HG03025 (cell line): ENCODE results near the gene NEURL3.
A peak's percentile ranks its signal among the peaks of the same experiment; 100 is the strongest.
"Not testable (repeated sequence)": the region's sequence is repeated elsewhere in the genome, so short reads cannot be mapped to it uniquely, and the experiment has no call there.

ENCODE experiments used
- ATAC-seq: cut with Tn5 transposase; IDR thresholded peaks from one replicate; pipeline ENCODE4 v1.9.1; 2021; ENCODE audit warnings: mild to moderate bottlenecking, moderate library complexity; ENCODE audit not compliant: unreplicated experiment, low FRiP score

The NEURL3 gene

DNA sequence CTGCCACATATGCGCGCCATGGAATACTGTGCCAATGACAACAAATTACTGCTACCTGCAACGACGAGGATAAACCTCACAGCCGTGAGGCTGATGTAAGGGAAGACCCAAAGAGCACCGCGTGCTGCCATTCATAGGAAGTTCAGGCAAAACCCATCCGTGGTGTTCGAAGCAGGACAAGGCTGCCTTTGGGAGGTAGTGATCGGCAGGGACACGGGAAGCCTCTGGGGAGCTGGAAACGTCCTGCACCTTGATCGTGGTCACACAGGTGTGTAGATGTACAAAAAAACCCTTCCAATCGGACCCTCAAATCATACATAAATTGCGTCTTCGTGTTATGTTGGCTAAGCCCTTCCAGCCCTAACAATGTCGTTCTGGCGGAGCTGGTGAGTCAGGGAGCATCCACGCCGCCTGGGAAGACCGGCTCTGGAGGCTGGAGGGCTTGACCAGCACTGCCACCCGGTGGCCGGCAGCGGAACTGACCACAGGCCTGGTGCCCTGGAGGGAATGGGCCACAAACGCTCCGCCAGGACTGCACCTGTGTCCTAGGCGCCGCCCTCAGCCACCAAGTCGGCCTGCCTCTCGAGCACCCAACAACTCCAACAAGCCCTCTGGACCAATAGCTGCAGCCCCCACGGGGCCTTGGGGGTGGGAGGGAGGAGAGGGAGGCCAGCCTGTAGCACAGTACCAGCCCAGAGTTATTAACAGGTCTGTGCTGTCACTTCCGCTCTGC is 4.1 kb upstream of the NEURL3 start:
- ATAC-seq: peak; percentile 65

DNA sequence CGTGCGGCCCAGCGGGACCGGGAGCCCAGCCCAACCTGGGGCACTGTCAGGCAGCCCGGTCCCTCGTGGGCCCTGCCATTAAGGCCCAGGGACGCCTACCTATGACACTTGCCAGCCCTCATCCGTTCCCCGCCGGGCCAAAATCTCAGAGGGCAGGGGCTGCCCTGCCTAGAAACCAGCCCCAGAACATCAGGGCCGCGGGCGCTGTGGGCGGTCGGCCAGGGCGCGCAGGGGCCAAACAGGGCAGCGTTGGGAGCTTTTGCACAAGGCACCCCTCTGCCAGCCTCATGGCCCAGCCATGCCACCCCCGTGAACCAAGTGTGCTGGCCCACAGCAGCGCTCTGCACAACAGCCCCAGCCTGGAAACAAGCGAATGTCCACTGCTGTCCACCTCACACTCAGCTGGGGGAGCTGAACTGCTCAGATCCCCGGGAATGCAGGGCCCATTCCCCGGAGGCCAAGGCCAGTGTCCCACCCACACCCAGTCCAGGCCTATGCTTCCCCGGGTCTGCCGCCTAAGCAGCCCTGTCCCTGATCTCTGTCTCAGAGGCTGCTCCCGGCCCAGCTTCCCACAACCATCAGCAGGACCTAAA is 3.5 kb upstream of the NEURL3 start:
- no peak for ATAC-seq

DNA sequence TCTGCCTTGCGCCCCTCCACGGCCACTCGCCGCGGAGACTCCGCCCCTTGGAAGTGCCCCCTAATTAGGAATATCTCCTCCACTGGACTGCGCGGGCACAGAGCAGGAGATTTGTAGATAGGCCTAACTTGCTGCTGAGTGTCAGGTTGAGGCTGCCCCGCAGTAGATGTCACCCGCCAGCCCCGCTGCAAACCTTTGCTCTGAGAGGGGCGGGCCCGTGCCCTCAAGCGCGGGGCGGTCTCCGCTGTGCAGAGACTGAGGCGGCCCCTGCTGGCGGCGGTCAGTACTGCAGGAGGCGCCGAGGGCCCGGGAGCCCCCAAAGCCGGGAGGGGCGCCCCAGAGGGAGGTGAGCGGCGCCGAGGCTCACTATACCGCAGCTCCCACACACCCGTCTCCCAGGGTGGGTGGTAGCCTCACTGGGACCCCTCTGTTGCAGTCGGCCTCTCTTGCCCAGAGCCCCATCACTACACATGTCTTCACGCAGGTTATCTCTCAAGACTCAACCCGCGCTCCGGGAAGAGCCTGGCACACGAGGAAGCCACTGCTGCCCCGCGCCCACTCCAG is 2.9 kb upstream of the NEURL3 start:
- ATAC-seq: no peak

DNA sequence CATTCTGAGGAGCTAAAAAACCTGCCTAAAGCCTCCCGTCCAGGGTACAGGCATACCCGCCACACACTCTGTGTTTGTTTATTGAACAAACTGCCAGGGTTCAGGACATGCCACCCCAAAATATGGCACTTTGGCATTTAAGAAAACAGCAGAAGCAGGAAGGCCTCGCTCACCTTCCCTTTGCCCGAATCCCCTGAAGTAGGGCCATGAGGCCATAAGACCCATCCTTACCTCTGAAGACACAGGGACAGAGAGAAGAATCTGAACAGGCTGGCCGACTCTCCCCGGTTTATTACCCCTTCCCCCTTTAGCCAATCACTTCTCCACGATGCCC is 1.7 kb upstream of the NEURL3 start:
- no peak for ATAC-seq

DNA sequence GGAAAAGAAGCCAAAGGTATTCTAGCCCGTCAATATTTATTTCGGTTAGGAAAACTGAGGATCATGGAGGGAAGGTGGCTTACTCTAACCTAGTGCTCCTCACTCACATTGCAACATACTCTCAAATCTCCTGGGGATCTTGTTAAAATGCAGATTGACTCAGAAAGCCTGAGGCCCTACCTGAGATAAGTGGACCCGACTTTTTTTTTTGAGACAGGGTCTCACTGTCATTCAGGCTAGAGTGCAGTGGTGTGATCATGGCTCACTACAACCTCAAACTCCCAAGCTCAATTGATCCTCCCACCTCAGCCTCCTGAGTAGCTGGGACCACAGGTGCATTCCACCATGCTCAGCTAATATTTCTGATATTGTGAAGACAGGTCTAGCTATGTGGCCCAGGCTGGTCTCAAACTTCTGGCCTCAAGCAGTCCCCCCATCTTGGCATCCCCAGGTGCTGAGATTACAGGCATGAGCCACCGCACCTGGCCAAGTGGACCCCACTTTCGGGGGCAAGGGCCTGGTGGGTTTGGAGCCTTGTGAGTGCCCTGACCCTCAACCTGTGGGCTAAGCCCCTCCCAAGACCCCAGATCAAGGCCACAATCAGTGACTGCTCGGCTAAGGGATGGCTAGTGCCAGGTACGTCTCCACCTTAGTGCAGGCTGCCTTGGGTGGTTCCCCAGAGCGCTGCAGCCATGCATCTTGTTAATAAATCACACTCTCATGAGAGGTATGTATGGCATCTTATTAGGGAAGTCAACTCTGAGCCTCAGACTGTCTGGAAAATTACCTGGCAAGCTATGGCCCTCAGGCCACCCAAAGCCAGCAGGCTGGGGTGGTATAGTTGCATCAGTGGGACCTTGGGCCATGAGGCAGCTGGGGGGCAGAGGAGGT is 1.1 kb upstream of the NEURL3 start:
- no peak for ATAC-seq

DNA sequence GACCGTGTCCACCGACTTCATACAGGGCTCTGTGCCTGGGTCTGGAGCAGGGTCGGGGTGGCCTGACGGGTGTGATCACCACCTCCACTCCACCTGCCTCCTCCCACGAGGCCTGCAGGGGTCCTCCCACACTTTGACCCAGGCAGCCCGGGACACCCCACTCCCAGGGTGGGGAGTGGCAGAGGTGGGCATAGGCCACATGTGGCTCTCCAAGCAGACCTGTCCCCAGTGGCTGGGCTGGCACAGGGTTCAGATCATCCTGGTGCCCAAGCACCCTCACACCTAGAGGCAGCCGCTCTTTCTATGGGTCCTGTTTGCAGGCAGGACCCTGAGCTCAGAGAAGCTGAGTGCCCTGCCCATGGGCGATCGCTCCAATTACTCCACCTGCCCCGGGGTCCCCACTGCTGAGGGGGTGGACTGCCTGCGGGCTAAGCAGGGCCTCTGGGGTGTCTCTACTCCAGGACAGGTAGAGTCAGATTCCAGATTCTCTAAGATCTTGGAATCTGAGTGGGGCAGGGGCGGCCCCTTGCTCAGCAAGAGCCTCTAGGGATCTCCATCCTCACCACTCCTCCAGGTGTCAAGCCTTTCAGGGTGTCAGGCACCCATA is 1.4 kb downstream of the NEURL3 start:
- ATAC-seq: no peak

DNA sequence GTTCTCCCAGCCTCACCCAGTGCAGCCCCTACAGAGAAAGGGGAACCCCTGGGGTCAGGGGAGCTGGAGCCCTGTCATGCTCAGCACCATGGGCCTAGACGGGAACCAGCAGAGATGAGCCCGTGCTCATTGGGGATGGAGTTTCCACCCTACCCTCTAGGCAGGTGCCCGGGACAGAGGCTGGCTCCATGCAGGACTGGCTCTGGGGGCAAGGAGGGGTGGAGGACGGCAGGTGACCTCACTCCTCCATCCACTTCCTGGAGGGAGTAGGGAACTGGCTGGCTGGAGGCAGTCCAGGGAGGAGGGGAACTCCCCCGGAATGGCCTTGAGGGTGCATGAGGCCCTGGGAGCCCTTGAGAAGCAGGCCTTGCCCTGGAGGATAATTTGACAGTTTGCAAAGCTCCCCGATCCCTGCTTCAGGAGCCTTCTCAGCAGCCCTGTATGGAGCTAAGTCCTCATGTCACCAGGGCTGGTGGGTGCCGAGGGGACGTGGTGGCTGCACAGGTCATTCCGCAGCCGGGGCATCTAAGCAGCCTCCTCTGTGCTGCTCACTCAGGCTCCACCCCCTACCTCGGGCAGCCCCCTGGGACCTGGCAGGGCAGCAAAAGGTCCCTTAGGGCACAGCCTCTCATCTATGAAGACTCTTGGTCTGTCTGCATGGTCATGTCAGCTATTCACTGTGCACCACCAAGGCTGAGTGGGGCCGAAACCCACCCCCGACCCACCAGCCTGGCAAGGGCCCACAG is 2.1 kb downstream of the NEURL3 start:
- no peak for ATAC-seq

DNA sequence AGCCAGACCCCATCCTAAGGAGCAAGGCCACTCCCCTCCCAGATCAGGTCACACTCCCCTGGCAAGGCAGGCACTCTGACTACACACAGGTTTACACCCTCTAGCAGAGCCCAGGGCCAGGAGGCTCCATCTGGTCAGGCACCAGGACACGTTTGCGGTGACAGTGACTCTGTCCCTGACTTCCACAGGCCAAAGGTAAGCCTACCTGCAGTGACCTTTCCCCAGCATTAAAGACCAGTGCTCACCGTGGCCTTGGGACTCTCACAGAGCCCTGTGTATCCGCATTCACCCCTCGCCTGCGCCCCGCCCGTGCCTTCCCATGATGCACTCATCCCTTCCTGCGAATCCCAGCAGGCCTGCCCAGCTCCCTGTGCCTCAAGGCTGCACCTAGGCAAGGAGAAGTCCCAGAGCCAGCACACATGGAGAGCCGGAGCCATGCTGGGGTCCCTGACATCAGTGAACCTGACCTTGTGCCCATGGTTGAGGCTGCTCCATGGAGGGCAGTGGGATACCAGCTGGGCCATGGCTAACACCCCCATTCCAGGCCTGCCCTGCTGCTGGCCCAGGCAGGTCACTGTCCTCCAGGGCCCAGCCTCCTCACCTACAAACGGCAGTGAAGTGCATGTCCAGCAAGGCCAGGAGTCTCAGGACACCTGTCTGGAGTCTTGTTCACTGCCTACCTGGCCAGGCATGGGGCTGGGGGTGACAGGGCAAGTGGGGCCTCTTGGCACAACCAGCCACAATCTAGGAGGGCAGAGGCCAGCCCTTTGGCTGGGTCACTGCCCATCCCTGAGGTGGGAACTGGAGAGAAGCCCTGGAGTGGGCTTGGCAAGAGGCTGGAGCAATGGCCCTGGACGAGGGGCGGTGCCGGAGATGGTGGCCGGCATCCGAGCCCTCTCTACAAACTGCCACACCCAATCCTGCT is 3.0 kb downstream of the NEURL3 start:
- no peak for ATAC-seq

DNA sequence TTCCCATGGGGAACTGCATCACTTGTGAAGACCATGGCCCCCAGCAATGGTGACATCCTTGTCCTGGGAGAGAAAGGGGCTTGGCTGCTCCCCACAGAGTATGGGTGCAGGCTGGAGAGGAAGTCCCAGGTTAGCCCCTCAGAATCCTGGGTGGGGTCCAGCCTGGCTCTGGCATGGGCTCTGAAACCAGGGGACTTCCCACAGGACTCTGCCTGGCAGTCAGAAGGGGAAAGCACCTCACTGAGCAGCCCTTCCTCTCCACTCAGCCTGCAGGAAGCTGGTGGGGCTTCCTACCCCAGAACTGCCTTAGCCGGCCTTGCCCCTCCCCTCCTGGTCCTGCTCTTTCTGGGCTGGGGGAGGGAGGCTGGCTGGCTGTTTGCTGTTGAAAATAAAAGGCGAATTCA is 3.7 kb downstream of the NEURL3 start:
- ATAC-seq: no peak

DNA sequence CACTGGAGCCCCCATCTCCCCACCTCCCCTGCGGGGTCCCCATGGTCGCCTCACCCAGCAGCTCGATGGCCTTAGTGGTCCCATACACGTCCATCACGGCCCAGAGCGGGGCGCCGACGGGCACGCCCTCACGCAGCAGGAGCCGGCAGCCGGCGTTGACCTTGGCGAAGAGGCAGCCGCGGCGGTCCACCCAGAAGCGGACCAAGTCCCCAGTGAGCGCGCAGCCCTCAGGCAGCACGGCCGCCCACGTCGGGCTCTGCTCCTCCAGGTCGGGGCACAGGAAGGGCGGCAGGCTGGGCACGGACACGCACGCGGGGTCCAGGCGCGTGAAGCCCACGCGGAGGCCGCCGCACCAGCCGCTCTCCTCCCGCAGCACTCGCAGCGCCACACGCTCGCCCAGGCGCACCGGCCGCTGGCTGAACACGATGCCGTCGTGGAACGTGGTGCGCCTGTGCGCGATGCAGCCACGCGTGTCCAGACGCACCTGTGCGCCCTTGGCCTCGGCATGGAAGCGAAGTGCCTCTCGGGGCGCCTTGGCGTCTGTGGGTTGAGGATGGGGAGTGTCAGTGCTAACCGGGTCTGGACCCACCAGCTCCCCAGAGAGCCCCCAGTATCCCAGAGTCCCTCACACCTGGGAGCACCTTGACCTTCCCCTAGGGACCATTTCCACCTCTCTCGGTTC is 4.6 kb downstream of the NEURL3 start:
- no peak for ATAC-seq

DNA sequence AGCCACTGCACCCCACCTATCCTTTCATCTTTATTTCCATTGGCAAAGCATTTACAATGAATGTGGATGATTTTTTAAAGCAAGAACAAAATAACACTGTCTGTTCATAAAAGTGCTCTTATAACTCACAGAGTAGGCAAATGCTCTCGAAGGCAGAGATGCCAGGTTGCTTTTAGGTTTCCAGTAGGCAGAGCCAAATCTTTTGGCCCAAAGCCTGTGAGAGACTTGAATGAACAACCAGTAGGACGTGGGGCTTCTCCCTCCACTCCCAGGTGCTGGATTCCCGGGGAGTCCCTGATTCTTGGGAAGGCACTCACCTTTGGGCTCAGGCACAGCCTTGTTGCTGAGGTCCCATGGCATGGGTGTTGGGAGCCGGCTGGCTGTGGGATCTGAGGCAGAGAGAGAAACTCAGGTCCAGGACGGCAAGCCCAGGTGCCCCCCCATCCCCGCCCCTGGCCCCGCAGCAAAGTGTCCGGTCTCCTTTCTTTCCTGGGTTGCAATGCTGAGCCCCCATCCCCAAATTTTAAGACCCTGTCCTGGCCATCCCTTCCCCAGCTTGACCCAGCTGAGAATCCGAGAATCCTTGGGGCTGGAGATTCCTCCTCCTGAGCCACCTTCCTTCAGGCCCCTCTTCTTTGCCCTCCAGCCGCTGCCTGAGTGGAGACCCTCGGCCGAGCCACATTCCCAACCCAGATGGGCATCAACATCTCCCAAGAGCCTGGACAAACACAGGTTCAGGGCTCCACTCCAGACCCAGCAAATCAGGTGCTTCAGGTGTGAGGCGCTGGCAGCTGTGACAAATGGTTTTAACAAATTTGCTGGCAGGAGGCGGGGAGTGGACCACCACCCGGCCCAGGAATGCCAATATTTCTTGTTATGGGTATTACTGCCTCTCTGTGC is 5.8 kb downstream of the NEURL3 start:
- ATAC-seq: no peak

DNA sequence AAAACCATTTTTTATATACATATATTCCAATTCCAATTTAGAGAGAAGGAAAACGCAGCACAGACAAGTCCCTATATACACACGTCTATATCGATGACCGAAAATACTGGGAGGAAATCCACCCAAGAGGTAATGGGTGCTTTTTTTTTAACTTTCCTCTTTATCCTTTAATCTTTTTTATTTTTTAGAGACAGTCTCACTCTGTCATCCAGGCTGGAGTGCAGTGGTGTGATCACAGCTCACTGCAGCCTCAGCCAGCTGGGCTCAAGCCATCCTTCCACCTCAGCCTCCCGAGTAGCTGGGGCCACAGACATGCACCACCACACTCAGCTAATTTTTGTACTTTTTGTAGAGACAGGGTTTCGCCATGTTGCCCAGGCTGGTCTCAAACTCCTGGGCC is 6.5 kb downstream of the NEURL3 start:
- ATAC-seq: not testable (repeated sequence)

DNA sequence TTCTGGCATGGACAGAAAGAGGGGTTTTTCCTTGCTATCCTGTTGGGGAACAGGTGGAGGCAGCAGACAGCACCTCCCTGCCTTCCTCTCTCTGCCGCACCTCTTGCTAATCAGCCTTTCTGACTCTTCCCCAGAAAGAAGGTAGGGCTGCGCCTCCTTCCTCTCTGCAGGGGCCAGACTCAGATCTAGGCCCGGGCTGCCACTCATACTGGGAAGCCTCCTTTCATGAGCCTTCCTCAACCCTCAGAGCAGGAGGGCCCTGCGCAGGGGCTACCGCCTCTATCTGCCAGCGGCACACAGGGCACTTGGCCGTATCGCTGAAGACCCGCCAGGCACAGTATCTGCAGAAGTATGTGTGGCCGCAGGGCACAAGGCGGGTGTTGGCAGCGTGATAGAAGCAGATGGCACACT is 7.1 kb downstream of the NEURL3 start:
- no peak for ATAC-seq

DNA sequence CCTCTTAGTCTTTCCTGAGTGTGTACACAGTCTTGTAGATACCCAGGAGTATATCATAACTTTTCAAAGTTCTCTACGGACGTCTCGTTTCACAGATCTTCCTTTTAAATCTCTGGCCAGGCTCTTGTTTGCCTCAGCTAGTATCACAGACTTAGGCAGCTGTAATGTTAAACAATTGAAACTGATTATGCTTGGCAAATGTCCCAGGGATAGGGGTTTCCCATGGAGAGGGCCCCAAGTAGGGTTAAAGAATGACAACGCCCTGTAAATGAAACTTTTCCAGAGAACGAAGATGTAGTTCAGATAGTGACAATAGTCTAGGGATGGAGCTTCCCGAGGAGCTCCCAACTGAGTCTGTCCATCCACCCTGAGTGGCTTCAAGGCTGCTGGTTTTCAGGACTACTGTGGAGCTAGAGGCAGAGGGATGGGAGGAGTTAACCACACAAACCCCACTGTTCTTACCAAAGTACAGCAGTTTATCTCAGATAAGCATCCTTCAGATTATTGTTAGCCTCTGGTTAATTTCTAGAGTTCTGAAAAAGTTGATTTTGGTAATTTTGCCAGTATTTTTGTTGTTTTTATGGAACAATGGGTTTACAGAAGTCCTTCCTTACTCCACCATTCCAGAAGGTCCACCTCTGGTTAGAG is 9.1 kb downstream of the NEURL3 start:
- no peak for ATAC-seq

DNA sequence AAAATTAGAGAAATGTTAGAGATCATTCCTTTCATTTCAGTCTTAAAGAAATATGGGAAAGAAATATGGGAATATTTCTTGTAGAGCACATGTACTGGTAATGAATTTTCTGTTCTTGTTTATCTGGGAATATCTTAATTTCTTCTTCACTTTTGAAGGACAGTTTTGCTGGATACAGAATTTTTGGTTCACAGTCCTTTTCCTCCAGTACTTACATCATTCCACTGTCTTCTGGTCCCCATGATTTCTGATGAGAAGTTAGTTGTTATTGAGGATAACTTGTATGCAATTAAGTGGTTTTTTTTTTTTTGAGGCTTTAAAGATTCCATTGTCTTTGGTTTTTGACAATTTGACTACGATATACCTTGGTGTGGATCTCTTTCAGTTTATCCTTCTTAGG is 11.0 kb downstream of the NEURL3 start:
- no peak for ATAC-seq

DNA sequence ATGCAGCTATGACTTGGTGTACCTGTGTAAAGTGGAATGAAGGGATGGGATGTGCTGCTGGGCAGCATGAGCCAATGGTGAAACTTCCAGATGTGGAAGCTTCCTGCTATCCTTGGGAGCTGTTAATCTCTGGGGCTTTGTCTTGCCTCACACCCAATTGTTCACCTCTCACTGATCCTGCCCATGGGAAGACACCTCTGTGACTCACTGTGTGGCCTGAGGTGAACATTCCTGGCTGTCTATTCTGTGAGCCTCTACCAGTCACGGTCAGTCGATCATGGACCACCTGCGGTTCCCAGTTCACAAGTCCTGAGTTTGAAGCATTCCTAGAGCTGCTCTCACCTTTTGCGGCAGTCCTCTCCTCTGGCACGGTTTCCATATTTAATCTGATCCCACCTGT is 12.1 kb downstream of the NEURL3 start:
- no peak for ATAC-seq

DNA sequence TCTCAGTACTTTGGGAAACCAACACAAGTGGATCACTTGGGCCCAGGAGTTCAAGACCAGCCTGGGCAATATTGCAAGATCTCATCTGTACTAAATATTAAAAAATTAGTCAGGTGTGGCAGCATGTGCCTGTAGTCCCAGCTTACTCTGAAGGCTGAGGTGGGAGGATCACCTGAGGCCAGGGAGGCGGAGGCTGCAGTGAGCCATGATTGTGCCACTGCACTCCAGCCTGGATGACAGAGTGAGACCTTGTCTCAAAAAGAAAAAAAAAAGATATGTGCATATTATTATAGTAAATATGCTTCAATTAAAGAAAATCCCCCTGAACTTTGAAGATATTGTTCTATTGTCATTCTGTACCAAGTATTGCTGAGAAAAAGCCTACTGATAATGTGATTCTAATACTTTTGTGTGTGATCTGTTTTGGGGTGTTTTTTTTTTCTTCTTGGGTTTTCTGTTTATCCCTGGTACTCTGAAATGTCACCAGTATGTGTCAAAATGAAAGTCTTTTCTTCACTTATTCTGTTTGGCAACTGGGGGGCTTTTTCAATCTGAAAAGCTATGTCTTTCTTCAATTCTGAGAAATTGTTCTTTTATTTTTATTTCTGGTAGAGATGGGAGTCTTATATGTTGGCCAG is 13.2 kb downstream of the NEURL3 start:
- no peak for ATAC-seq
